K562 (cell line): Measurements from ENCODE around the gene DNAAF3. TPM values are rescaled to one million over a fixed set of nuclear protein-coding genes. Genes with fewer than 3 reads are reported as not detected.

Experiments used
- BMI1 ChIP-seq: fragments of 150-350 bp; IDR thresholded peaks from 2 replicates; pipeline ENCODE4 v1.6.1; 2014; ENCODE audit warnings: low read length
- CBX5 ChIP-seq: IDR thresholded peaks from 2 replicates; pipeline ENCODE4 v1.6.1; 2014; ENCODE audit warnings: low read depth, borderline replicate concordance
- JUND ChIP-seq, 2 experiments: IDR thresholded peaks; 2 replicates in 1 of 2; 3 replicates in 1 of 2; pipeline ENCODE4 v1.6.1; 2011; ENCODE audit warnings: borderline replicate concordance in 2 of 2, low read depth in 2 of 2, low read length in 2 of 2, improper control_type of control experiment in 1 of 2, missing biosample characterization in 1 of 2, missing genetic modification characterization in 1 of 2, missing genetic modification reagents in 1 of 2
- MAFK ChIP-seq: IDR thresholded peaks from 2 replicates; pipeline ENCODE4 v1.6.1; 2011; ENCODE audit warnings: low read length, improper control_type of control experiment
- MLX ChIP-seq, 2 experiments: fragments of 450-650 bp in 1 of 2; sonication (generic) in 1 of 2; formaldehyde crosslinking; conservative IDR thresholded peaks; 2 replicates each; pipeline versions ENCODE4 v1.4.0 to v1.8.1; 2020 to 2022; ENCODE audit warnings: mild to moderate bottlenecking in 1 of 2, missing genetic modification reagents in 1 of 2
- NR4A1 ChIP-seq, 2 experiments: fragments of 250-450 bp in 1 of 2; fragments of 450-650 bp in 1 of 2; sonication (Bioruptor Pico) in 1 of 2; IDR thresholded peaks; 2 replicates each; pipeline versions ENCODE4 v1.4.0 to v1.6.1; 2016 to 2020; ENCODE audit warnings: mild to moderate bottlenecking in 2 of 2, missing compliant biosample characterization in 1 of 2, missing genetic modification characterization in 1 of 2, moderate library complexity in 1 of 2
- POU5F1 ChIP-seq: fragments of 150-350 bp; IDR thresholded peaks from 2 replicates; pipeline ENCODE4 v1.6.1; 2014; ENCODE audit warnings: borderline replicate concordance, low read length, low read depth, mild to moderate bottlenecking; ENCODE audit not compliant: partially characterized antibody
- RREB1 ChIP-seq: fragments of 250-450 bp; sonication (Bioruptor Pico); IDR thresholded peaks from 2 replicates; pipeline ENCODE4 v1.4.0; 2020
- SNAPC5 ChIP-seq: fragments of 250-450 bp; sonication (Bioruptor Pico); IDR thresholded peaks from 2 replicates; pipeline ENCODE4 v1.8.0; 2021; ENCODE audit warnings: moderate library complexity, mild to moderate bottlenecking, inconsistent platforms
- ZKSCAN8 ChIP-seq: fragments of 200-800 bp; sonication (Bioruptor generic); IDR thresholded peaks from 2 replicates; pipeline ENCODE4 v1.6.1; 2016; ENCODE audit warnings: missing genetic modification characterization, missing compliant biosample characterization
- ZNF121 ChIP-seq: sonication (generic); formaldehyde crosslinking; conservative IDR thresholded peaks from 2 replicates; pipeline ENCODE4 v1.8.0; 2022; ENCODE audit warnings: missing genetic modification reagents
- ZNF347 ChIP-seq: fragments of 450-650 bp; formaldehyde crosslinking; IDR thresholded peaks from 2 replicates; pipeline ENCODE4 v1.4.0; 2020; ENCODE audit warnings: low read depth, mild to moderate bottlenecking, moderate library complexity
- polyA plus RNA-seq, 8 experiments: library from polyadenylated mRNA; depleted of rRNA in 4 of 8; stranded (reverse) in 5 of 8; unstranded in 3 of 8; fragments of >200 nt; fragmentation: Nextera tagmentation in 2 of 8; fragmentation: Illumina TruSeq in 1 of 8; extraction: Ambion mirVana in 2 of 8; extraction: Trizol in 1 of 8; gene quantifications; 2 replicates each; pipeline versions ENCODE4 v1.2.1 to v1.2.3, GENCODE V29; 2011 to 2014; ENCODE audit warnings: inconsistent platforms in 1 of 8, missing spikeins in 1 of 8
- total RNA-seq, 7 experiments: library from RNA; depleted of rRNA in 6 of 7; stranded (reverse); fragments of >200 nt in 6 of 7; fragmentation: Illumina TruSeq in 2 of 7; extraction: Trizol in 2 of 7; gene quantifications; 2 replicates each; pipeline versions ENCODE4 v1.2.1 to v1.2.3, GENCODE V29; 2011 to 2021; ENCODE audit warnings: low replicate concordance in 1 of 7
- TF ChIP-seq, protein P1 (sequence below): sonication (generic); formaldehyde crosslinking; IDR thresholded peaks from 2 replicates; pipeline ENCODE4 v1.8.1; 2023; ENCODE audit warnings: mild to moderate bottlenecking, missing genetic modification reagents, moderate library complexity

Gene DNAAF3
- total and polyA plus RNA-seq, 9 of the 15 experiments (the other 6 are each of a cell fraction or from before 2014, with no cell fraction given): 21.6 to 61.5 (median 43.0) TPM

DNA sequence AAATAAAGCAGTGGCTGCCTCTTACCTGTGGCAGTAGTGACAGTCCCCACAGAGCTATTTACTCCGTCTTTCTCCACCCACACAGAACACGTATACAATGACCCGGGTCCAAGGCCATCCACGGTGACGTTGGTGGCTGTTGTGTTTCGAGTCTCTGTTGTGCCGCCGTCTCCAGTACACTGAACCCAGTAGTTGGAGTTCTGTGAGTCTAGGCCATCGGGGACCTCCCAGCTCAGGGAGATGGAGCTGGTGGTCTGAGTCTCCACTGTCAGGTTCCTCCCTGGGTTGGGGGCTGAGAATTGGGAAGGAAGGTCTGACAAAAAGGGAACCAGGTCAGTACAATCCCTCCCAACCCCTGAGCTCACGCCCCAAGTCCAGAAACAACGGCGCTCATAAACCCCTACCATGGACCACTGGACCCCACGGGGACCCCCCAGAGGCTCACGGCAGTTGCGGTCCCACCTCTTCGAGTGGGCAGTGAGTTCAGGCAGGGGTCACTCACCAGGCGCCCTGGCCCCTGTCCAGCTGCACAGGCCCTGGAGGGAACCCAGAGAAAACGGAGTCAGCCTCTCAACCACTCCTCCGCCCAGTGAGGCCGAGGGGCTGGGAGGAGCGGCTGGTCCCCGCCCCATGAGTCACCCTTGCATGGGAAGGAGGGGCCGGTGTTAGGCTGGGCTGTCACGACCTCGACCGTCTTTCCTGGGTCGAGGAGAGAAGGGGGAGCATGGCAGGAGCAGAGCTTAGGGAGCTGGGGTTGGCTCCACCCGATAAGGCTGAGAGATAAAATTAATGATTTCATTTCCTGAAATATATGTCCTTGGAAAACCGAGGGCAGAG is 40.5 kb upstream of the DNAAF3 start (continued):
- TF ChIP-seq MAFK (no peak), ZNF347 (CRISPR knock-in tag) (no peak), MLX (CRISPR knock-in tag; conservative IDR thresholded peaks at IDR 0.05) (no peak), JUND (IDR thresholded peaks at IDR 0.05; ENCODE audit: borderline replicate concordance, low read depth, low read length) (peak; percentile 100), JUND (tag; IDR thresholded peaks at IDR 0.05; ENCODE audit: borderline replicate concordance, low read depth, low read length) (peak; percentile 98; the same call in 2 of the 3 replicates), BMI1 (no peak), POU5F1 (no peak), RREB1 (no peak), CBX5 (0 out of 2 replicates have a peak, but pooled peaks have one; percentile 30), NR4A1 (CRISPR knock-in tag; IDR thresholded peaks at IDR 0.05) (no peak), NR4A1 (tag; IDR thresholded peaks at IDR 0.05) (no peak), SNAPC5 (CRISPR knock-in tag) (no peak), ZNF121 (no peak), ZKSCAN8 (CRISPR knock-in tag) (no peak)
- TF ChIP-seq, protein P1, sequence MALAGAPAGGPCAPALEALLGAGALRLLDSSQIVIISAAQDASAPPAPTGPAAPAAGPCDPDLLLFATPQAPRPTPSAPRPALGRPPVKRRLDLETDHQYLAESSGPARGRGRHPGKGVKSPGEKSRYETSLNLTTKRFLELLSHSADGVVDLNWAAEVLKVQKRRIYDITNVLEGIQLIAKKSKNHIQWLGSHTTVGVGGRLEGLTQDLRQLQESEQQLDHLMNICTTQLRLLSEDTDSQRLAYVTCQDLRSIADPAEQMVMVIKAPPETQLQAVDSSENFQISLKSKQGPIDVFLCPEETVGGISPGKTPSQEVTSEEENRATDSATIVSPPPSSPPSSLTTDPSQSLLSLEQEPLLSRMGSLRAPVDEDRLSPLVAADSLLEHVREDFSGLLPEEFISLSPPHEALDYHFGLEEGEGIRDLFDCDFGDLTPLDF (CRISPR knock-in tag): peak; percentile 42; the same call in 1 of the 2 replicates
